Stimulated activated CD8-positive, alpha-beta memory T cell treated with anti-CD3 and anti-CD28 coated beads, Interleukin-7, amount 100 ng/mL, for 24 hours (primary cell): ENCODE results near the gene SSNA1.

Experiments
- DNase-seq: peaks from one replicate; pipeline ENCODE4 v3.0.0-alpha.2; 2020; ENCODE audit warnings: low read depth

The SSNA1 gene, protein sequence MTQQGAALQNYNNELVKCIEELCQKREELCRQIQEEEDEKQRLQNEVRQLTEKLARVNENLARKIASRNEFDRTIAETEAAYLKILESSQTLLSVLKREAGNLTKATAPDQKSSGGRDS

DNA sequence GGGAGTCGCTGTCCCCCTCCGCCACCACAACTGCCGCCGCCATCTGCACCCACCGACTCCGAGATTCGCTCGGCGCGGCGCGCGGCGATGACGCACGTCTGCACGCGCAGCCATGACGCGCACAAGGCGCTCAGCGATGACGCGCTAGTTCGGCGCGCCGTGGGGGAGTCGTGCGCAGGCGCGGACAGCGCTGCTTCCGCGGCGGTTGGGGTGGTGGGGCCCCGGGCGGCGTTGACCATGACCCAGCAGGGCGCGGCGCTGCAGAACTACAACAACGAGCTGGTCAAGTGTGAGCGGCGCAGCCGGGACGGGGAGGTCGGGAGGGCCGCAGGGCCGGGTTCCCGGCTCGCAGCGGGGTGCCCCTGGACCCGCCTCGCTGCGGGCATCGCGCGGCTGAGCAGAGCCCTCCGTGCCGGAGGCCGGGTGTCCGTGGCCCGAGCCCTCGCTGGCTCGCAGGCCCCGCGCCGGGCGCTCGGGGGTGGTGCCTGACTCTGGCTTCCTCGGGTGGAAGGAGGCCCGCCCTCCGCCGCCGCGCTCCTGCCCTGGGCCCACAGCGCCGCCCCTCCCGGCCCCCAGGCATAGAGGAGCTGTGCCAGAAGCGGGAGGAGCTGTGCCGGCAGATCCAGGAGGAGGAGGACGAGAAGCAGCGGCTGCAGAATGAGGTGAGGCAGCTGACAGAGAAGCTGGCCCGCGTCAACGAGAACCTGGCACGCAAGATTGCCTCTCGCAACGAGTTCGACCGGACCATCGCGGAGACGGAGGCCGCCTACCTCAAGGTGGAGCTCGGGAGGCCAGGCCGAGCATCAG lies at the start of gene SSNA1, which contains the start of gene ANAPC2:
TSS of gene SSNA1 (plus strand) at position 187 of the 807 bp plus-strand sequence. CDS start at position 238, 51 bp downstream.
TSS of gene ANAPC2 (minus strand) at position 71 of the 807 bp plus-strand sequence. CDS start at position 43, 28 bp downstream.
- peak; percentile 88 for DNase-seq

DNA sequence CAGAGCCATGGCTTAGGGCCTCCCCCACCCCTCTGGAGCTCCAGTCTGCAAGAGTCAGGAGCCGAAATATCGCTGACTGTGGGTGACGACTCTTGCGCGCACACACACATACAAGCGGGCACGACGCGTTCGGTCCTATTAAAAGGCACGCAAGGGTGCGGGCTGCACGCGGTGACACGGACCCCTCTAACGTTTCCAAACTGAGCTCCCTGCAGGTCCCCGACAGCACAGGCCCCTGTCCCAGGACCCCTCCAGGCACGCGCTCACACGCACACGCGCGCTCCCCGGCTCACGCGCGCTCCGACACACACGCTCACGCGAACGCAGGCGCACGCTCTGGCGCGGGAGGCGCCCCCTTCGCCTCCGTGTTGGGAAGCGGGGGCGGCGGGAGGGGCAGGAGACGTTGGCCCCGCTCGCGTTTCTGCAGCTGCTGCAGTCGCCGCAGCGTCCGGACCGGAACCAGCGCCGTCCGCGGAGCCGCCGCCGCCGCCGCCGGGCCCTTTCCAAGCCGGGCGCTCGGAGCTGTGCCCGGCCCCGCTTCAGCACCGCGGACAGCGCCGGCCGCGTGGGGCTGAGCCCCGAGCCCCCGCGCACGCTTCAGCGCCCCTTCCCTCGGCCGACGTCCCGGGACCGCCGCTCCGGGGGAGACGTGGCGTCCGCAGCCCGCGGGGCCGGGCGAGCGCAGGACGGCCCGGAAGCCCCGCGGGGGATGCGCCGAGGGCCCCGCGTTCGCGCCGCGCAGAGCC lies 49.6 kb upstream of the SSNA1 start, which contains the start of gene GRIN1:
TSS of gene GRIN1 (plus strand) at position 433 of the 746 bp plus-strand sequence. CDS start 333 bp downstream, outside the sequence.
- DNase-seq: no peak

DNA sequence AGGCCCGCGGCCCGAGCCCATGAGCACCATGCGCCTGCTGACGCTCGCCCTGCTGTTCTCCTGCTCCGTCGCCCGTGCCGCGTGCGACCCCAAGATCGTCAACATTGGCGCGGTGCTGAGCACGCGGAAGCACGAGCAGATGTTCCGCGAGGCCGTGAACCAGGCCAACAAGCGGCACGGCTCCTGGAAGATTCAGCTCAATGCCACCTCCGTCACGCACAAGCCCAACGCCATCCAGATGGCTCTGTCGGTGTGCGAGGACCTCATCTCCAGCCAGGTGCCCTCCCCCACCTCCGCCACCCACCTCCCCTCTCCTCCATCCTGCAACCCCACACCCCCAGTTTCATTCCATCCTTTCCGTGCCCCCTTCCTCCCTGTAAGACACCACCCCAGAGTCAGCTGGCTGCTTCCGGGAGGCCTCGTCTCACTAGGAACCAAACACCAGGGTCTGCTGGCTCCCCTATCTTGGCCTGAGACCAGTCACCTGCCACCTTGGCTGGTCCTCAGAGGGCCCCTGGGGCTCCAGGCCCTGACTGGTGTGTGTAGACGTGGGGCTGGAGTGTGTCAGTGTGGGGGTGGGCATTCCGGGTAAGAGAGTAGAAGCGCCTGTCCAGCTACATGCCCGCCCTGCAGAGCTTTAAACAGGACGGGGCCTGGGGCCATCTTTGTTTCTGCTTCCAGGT lies 48.9 kb upstream of the SSNA1 start:
- no peak for DNase-seq

DNA sequence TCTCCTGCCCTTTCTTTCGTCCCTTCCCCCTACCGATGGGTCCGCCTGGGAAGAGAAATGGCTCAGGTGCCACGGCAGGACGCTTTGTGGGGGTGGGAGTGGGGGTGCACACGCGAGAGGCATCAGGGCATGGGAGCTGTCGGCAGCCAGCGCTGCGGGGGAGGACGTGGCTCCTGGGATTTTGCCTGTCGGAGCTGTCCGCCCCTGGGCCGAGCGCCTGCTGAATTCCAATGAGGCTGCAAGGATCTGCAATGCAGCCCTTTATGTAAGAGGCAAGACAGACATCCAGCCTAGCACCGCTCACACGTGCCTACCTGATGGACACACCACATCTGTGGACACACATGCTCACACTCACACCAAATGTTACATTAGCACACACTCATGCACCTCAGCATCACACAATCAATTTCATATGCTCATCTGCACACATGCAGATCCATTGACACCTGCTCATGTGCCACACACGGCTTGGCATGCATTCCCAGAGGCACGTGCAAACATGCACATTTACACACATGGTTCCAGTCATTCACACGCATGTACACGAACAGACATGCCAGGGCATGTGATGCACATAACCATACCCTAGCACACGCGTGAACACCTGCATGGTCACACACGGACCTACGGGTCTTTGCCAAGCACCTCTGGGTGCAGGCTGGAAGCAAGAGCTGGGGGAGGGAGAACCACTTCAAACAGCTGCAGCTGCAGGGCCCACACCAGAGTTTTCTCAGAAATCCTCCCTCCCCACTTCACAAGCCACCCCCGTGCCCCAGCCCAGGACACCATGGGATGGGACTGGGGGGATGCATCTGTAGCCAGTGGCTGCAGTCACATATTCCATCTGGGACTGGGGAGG lies 48.1 kb upstream of the SSNA1 start:
- no peak for DNase-seq

DNA sequence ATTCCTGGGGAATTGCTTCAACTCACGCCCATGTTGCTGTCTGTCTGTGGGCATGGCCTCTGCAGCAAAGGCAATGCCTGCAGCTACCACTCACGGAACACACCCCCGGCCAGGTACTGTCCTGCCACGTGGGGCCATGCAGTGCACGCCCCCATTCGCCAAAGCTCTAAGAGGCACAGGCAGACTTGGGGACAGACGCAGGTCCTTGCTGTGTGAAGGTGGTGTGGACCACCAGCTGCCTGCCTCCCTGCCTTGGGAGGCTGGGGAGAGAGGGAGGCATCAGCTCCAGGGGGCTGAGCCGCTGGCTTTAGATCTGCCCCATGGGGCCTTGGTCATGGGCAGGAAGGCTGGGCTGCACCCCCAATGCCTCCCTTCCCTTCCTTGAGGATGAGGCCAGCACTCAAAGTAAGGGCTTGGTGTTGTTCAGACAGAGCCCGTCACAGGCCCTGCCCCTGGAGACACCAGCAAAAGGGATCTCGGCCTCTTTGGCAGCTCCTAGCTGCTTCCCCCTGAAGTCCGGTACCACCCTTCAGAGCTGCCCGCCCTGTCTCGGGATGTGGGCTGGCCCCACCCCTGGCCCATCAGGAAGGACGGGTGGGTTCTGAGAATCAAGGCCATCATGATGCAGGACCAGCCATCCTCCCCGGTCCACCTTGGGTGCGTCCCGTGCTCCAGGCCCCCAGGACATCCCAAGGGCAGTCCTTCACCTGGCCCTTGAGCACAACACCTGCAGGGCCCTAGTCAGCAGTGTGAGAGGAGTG lies 47.2 kb upstream of the SSNA1 start:
- DNase-seq: no peak

DNA sequence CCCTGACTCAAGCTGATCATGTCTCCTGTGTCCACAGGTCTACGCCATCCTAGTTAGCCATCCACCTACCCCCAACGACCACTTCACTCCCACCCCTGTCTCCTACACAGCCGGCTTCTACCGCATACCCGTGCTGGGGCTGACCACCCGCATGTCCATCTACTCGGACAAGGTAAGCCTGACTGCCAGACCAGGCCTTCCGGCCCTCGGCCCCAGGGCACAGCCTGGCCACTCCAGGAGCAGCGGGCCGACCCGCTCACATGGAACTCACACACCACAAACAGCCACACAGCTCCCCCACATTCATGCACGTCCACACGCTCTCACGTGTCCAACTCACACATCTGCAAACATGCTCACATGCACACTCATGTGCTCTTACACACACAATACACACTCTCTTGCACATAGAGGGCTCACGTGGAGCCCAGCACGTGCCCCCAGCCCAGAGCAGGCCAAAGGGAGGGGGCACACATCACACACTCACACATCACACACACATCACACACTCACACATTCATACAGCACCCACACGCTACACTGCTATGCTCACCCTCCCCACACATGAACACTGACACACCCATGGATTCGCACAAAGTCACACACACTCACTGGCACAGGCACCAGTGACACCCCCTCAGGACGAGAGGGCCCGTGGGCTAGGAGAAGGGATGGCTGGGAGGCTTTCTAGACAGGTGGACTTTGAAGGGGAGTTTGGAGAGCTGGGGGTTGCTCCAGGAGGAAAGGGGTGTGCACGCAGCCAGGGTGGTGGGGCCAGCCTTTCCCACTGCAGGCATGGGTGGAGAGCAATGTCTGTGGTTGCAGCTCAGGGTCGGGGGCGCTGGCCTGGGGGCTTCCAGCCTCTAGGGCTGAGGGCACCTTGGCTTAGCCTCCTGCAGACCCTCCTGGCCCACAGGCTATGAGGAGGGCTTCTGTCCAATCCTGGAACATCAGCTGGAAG lies 46.2 kb upstream of the SSNA1 start:
- DNase-seq: no peak

DNA sequence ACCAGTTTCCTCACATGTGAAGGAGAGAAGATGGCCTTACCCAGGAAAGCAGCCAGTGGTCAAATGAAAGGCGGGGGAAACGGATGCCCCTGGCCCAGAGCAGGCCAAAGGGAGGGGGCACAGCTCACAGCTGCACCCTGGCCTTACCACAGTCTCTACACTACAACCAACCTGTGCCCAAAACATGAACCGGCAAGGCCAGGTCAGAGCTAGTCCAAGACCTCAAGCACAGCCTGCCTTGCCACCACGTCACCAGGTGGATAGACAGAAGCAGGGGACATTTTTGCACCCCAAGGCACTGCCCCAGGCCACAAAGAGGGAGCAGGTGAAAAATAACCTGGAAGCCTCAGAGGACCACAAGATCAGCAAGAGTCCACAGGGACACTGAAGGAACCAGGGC lies 45.0 kb upstream of the SSNA1 start:
- DNase-seq: no peak

DNA sequence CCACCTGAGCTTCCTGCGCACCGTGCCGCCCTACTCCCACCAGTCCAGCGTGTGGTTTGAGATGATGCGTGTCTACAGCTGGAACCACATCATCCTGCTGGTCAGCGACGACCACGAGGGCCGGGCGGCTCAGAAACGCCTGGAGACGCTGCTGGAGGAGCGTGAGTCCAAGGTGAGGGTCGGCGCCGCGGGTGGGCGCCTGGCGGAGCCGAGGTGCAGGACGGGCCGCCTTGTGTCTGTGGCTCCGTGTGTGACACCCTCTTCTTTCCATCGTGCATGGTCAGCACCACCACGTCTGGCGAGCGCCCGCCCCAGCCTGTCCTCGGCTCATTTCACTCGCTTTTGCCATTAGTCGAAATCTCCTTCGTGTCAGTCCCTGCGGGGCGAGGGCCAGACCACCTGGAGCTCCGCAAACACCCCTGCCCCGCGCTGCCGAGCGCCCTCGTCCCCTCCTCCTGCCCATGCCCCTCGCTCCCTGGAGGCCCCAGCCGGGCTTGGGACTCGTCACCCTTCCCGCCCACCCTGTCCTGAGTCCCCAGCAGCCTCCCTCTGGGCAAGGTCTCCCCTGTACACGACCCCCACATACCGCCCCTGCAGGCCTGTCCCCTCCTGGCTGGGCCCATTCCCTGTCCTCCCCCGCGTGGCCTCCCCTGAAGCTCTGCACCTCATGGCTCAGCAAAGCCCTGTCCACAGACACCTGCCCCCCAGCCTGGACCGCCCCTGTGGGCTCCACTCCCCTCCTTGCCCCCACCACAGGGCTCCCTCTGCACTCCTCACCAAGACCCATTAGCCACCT lies 42.5 kb upstream of the SSNA1 start:
- no peak for DNase-seq

DNA sequence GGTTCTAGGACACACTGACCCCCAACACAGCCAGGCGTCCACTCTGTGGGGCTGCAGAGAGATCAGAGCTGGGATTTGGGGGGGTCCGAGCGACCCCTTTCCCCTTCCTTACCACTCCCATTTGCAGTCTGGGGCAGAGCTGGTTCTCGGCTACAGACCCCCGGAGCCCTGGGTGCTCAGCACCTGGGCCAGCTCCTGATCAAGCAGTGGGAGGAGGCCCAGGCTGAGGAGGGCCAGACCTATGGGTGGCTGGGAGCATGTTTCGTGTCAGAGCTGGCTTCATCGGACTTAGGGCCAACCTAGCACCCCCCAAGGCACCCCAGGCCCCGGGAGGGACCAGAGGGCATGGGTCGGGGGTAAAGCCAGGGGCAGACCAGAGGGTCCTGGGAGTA lies 42.0 kb upstream of the SSNA1 start:
- no peak for DNase-seq

DNA sequence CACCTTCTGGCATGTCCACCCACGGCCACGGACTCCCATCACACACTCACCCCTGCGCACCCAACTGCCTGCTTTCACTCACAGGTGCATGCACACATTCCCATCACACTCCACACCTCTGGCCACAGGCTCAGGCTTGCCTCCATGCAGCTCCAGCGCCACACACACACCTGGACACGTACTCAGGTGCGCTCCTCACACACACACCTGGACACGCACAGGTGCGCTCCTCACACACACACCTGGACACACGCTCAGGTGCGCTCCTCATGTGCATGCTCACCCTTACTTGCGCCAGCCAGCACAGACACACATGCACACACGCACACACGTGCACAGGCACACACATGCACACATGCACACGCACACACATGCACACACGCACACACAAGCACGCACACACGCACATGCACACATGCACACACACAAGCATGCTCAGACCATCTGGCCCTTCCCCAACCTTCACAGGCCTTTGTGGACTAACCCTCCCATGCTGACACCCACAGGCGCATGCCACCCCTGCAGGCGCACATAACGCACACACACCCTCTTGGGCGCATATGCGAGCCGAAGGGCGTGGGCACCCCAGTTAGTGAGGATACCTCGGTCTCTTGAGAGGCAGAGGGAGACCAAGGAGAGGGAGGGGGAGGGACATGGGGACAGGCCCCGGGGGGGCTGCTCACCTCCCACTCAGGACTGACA lies 41.2 kb upstream of the SSNA1 start:
- no peak for DNase-seq

DNA sequence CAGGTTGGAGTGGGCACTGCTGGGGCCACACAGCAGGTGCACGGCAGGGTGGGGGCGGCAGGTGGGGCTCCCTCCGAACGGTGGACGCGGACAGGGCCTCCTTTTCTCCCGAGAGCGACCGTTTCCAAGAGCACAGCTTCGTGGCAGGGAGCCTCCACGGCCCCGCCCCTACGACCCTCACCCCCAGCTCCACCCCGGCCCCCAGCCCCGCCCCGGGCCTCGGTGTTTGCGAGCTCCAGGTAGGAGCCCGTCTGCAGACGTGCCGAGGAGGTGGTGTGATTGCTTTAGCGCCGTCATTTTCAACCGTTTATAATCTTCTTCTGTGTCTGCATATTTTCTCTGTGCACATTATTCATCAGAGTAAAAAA lies 40.7 kb upstream of the SSNA1 start:
- no peak for DNase-seq

DNA sequence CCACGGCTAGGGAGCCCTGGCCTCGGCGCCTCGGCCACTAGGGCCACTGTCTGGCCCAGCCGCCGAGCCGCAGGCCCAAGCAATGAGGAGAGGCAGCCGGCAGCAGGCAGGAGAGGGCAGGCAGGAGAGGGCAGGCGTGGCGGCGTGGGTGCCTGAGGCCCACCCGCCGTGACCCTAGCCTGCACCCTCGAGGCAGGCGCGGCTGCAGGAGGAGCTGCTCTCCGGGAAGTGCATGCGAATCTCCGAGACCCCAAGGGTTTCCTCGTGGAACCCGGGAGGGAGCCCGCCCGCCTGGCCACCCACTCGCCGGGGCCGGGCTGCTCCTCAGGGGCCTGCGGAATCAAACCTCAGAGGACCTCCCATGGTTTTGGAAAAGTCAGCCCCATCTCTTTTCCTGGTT lies 40.2 kb upstream of the SSNA1 start:
- no peak for DNase-seq

DNA sequence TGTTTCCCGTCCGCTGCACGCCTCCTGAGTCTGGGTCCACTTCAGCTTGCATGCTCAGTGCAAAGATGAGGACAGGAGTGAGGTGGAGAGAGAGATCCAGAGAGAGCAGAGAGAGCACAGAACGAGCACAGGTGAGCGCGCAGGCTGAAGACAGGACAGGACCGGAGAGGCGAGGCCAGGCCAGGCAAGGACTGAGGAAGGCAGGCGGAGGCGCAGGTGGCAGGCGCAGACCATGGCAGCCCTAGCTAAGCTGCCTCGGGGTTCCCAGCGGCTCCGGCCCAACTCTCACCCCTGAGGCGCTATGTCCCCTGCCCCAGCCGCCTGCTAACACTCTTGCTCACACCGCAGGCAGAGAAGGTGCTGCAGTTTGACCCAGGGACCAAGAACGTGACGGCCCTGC lies 39.8 kb upstream of the SSNA1 start:
- no peak for DNase-seq

DNA sequence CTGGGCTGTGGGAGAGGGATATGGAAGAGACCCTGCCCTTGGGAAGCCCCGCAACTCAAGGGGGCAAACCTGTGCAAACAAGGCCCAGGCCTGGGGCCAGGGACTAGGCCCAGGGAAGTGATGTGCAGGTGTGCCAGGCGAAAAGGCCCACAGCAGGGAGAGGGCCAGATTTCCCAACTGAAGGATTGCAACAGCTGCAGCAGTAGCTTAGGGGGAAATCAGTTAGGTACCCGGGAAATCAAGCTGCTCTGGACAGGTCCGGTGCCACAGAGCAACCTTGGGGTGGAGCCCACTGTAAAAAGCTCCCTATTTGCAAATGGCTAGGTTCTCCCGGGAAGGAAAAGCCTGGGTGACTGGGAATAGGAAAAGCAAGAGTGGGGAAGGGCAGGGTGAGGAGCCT lies 39.1 kb upstream of the SSNA1 start:
- DNase-seq: no peak

DNA sequence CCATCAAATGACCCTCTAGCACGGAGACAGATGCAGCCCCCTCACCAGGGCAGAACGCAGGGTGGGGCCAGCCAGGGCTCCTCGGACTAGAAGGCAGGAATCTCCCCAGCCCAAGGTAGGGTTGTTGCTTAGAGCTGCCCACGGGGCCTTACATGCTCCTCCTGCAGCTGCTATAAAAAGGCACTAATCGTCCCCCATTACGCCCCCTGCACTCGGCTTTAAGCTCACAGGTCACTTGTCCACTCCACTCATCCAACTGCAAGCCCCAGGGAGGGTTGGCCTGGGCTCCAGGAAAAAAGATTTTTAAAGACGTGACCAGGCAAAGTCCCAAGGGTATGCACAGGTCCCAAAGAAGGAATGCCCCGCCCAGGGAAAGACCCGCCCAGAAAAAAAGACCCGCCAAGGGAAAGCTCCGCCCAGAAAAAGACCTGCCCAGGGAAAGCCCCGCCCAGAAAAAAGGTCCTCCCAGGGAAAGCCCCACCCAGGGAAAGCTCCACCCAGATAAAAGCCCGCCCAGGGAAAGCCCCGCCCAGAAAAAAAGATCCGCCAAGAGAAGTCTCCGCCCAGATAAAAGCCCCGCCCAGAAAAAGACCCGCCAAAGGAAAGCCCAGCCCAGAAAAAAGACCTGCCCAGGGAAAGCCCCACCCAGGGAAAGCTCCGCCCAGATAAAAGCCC lies 38.4 kb upstream of the SSNA1 start:
- no peak for DNase-seq

DNA sequence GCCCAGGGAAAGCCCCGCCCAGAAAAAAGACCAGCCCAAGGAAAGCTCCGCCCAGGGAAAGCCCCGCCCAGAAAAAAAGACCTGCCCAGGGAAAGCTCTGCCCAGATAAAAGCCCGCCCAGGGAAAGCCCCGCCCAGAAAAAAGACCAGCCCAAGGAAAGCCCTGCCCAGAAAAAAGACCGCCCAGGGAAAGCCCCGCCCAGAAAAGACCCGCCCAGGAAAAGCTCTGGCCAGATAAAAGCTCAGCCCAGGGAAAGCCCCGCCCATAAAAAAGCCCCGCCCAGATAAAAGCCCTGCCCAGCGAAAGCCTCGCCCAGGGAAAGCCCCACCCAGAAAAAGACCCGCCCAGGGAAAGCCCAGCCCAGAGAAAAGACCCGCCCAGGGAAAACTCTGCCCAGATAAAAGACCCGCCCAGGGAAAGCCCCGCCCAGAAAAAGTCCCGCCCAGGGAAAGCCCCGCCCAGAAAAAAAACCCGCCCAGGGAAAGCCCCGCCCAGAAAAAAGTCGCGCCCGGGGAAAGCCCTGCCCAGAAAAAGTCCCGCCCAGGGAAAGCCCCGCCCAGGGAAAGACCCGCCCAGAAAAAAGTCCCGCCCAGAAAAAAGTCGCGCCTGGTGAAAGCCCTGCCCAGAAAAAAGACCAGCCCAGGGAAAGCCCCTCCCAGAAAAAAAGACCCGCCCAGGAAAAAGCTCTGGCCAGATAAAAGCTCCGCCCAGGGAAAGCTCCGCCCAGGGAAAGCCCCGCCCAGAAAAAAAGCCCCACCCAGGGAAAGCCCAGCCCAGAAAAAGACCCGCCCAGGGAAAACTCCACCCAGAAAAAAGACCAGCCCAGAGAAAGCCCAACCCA lies 37.6 kb upstream of the SSNA1 start:
- DNase-seq: peak; percentile 33
